Mesodermal cell (in vitro differentiated cells): Measurements from ENCODE around the gene ADGRV1.

Source experiments
- H3K27ac ChIP-seq: 2 replicates; pipeline ENCODE4 v1.7.0; 2013; ENCODE audit warnings: mild to moderate bottlenecking, low read depth, low read length, moderate library complexity; ENCODE audit not compliant: severe bottlenecking
- H3K36me3 ChIP-seq: 2 replicates; pipeline ENCODE4 v1.7.1; 2013; ENCODE audit warnings: mild to moderate bottlenecking, low read length, moderate library complexity; ENCODE audit not compliant: control insufficient read depth, insufficient read depth
- H3K4me1 ChIP-seq: one replicate; pipeline ENCODE4 v1.7.1; 2013; ENCODE audit warnings: mild to moderate bottlenecking, low read length; ENCODE audit not compliant: insufficient read depth, control insufficient read depth, poor library complexity, severe bottlenecking
- H3K4me3 ChIP-seq: 2 replicates; pipeline ENCODE4 v1.7.0; 2013; ENCODE audit warnings: low read length, control low read depth, mild to moderate bottlenecking; ENCODE audit not compliant: insufficient read depth, poor library complexity, severe bottlenecking; ENCODE audit errors: extremely low read depth
- H3K9me3 ChIP-seq: 2 replicates; pipeline ENCODE4 v1.7.1; 2013; ENCODE audit warnings: mild to moderate bottlenecking, low read length, moderate library complexity; ENCODE audit not compliant: control insufficient read depth
- WGBS, 2 experiments: methylation state at CpG; one replicate each; pipeline ENCODE4 v1.1.5; 2013; ENCODE audit warnings: missing lambda C conversion rate in 2 of 2; ENCODE audit not compliant: insufficient coverage in 2 of 2; 5-methylcytosine and 5-hydroxymethylcytosine counted together

The ADGRV1 gene

DNA sequence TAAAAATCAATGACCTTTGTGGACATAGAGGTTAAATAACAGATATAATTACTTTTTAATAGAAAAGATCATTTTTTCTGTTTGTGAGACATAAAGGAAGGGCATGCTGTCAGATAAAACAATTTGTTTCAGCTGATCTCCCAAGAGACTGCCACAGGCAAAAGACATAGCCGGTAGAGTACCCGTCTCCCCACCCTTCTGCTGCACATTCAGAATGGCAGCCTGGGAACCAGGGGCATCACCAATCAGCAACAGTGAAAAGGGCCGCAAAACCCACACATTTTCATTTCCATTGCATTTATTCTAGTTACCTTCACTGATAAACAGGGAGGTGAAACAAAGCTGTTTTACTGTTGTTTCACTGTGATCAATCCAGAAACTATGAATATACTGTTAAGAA is 466.9 kb downstream of the ADGRV1 start:
- Histone ChIP-seq H3K4me1 (peaks cover 21% of the 10 kb centered on the region), H3K27ac (no peak overlapping the region), H3K36me3 (no peaks in the 10 kb centered on the region), H3K4me3 (no peak overlapping the region), H3K9me3 (no peaks in the 10 kb centered on the region)
- WGBS, 2 experiments, result 94% methylated on average over 2 of the region's 3 CpGs; no CpG with 5 or more reads in 1 of the 2 experiments

DNA sequence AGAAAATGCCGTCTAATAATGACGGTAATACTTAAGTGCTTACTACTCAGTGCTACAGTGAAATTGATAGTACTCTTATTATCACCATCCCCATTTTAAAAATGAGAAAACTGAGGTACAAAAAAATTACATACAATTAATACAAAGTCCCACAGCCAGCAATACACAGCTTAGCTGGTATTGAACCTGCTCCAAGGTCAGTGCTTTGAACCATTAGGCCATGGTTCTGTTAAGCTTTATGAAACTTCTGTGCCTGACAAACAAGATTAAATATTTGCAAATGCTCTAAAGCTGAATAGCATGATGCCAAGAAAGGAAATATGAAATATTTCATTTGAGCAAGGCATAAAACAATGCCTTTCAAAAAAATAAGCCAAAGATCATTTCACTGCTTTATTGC is 467.4 kb downstream of the ADGRV1 start:
- Histone ChIP-seq H3K4me1 (peaks cover 20% of the 10 kb centered on the region), H3K27ac (no peak overlapping the region), H3K36me3 (no peaks in the 10 kb centered on the region), H3K4me3 (no peak overlapping the region), H3K9me3 (no peaks in the 10 kb centered on the region)
- 94% methylated on average over 2 of the region's 2 CpGs; no CpG with 5 or more reads in 1 of the 2 experiments for WGBS, 2 experiments

GRCh38 chr5:91026466-91026865 is 467.9 kb downstream of the ADGRV1 start:
- no peaks in the 10 kb centered on the region for H3K9me3 ChIP-seq
- WGBS, 2 experiments, result 95 to 100% methylated on average over 4 of the region's 4 CpGs
- H3K4me3 ChIP-seq, result no peak overlapping the region
- peaks cover 15% of the 10 kb centered on the region for H3K4me1 ChIP-seq
- no peaks in the 10 kb centered on the region for H3K36me3 ChIP-seq
- no peak overlapping the region for H3K27ac ChIP-seq

GRCh38 chr5:91027405-91028139 is 469.0 kb downstream of the ADGRV1 start:
- WGBS, 2 experiments, result 73% methylated on average over 1 of the region's 1 CpG; no CpG with 5 or more reads in 1 of the 2 experiments
- H3K4me1 ChIP-seq, result peaks cover 11% of the 10 kb centered on the region
- peak overlapping the region; percentile 48 for H3K27ac ChIP-seq
- H3K36me3 ChIP-seq, result no peaks in the 10 kb centered on the region
- H3K4me3 ChIP-seq, result no peak overlapping the region
- no peaks in the 10 kb centered on the region for H3K9me3 ChIP-seq

- no peak overlapping the region for H3K4me3 ChIP-seq
- no peaks in the 10 kb centered on the region for H3K36me3 ChIP-seq
- H3K9me3 ChIP-seq, result no peaks in the 10 kb centered on the region
- no peak overlapping the region for H3K27ac ChIP-seq
- WGBS, 2 experiments, result 100% methylated on average over 1 of the region's 2 CpGs; no CpG with 5 or more reads in 1 of the 2 experiments
- H3K4me1 ChIP-seq, result peaks cover 11% of the 10 kb centered on the region
Measured at GRCh38 chr5:91028499-91028956, 469.9 kb downstream of the ADGRV1 start.

GRCh38 chr5:91030521-91031401 is 472.2 kb downstream of the ADGRV1 start:
- Histone ChIP-seq H3K36me3 (no peaks in the 10 kb centered on the region), H3K4me1 (peaks cover 11% of the 10 kb centered on the region), H3K27ac (no peak overlapping the region), H3K4me3 (no peak overlapping the region), H3K9me3 (no peaks in the 10 kb centered on the region)
- 91 to 100% methylated on average over 3 to 6 of the region's 6 CpGs for WGBS, 2 experiments

- 88 to 100% methylated on average over 1 of the region's 1 CpG for WGBS, 2 experiments
- H3K27ac ChIP-seq, result no peak overlapping the region
- H3K36me3 ChIP-seq, result no peaks in the 10 kb centered on the region
- no peak overlapping the region for H3K4me3 ChIP-seq
- peaks cover 11% of the 10 kb centered on the region for H3K4me1 ChIP-seq
- no peaks in the 10 kb centered on the region for H3K9me3 ChIP-seq
Measured at GRCh38 chr5:91031402-91031752, 472.8 kb downstream of the ADGRV1 start.

DNA sequence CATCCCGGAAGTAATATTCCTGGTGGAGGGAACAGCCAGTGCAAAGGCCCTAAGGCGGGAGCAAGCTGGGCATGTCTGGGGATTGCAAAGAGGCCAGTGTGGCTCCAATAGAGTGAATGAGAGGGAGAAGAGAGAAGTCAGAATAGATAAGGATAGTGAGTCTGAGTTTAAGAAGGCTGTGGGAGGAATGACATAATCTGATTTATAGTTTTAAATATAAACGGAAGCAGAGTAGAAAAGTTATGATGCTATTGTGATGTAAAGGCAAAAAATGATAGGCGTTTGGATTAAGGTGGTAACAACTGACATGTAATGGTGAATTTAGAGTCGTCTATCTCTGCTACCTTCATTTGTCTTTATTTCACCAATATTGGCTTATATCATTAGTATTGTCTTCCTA is 473.5 kb downstream of the ADGRV1 start:
- peaks cover 11% of the 10 kb centered on the region for H3K4me1 ChIP-seq
- 91% methylated on average over 3 of the region's 5 CpGs for WGBS, 2 experiments

GRCh38 chr5:91033370-91033769 is 474.8 kb downstream of the ADGRV1 start:
- Histone ChIP-seq H3K4me1 (no peaks in the 10 kb centered on the region), H3K27ac (no peak overlapping the region), H3K9me3 (no peaks in the 10 kb centered on the region), H3K4me3 (no peak overlapping the region), H3K36me3 (no peaks in the 10 kb centered on the region)
- WGBS, 2 experiments, result no CpG with 5 or more reads among the region's 1 CpG

More for the DNA sequence above, 473.5 kb downstream of the ADGRV1 start:
- no peak overlapping the region for H3K4me3 ChIP-seq
- H3K9me3 ChIP-seq, result no peaks in the 10 kb centered on the region
- no peak overlapping the region for H3K27ac ChIP-seq
- H3K36me3 ChIP-seq, result no peaks in the 10 kb centered on the region

DNA sequence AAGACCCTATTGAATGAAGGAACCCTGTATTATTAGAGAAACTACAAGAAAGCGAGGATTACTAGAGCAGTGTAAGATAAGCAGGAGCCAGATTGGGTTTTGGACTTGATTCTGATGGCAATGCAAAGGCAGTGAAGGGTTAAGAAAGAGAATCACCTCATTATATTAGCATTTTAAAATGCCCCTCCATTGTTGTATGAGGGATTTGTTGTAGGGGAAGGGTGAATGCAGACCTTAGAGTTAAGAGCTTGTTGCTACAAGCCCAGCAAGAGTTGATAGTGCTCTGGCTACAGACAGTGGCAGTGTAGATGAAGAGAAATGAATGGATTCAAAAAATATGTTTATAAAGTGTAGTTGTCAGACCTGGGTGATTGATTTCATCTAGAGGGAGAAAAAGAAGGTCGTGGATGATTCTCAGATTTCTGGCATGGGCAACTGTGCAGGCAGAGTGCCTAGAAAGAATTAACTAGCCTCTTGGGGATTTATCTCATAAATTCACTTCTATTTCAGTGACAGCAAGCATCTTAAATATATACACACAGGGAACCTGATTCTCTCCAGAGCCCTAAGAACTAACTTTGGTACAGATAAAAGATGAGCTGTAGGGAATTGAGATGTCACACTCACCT is 479.7 kb downstream of the ADGRV1 start:
- no peak overlapping the region for H3K4me3 ChIP-seq
- no peaks in the 10 kb centered on the region for H3K4me1 ChIP-seq
- H3K36me3 ChIP-seq, result no peaks in the 10 kb centered on the region
- no peak overlapping the region for H3K27ac ChIP-seq
- H3K9me3 ChIP-seq, result no peaks in the 10 kb centered on the region
- WGBS, 2 experiments, result 70 to 81% methylated on average over 2 of the region's 2 CpGs
